Thoracic aorta (tissue), 2 donors: ENCODE data around the gene THAP12. TPM values are rescaled to one million over a fixed set of nuclear protein-coding genes. Genes with fewer than 3 reads are reported as not detected.

Experiments used
- ATAC-seq: fragments of 150-250 bp; one replicate; pipeline ENCODE4 v1.8.0; 2017; ENCODE audit warnings: low read depth; ENCODE audit not compliant: insufficient number of reproducible peaks, low FRiP score
- DNase-seq: peaks from one replicate; pipeline ENCODE4 v3.0.0-alpha.2; 2020; ENCODE audit warnings: low spot score
- H3K27ac ChIP-seq, 2 donors: fragments of 200-600 bp; sonication (generic); 1 replicate in 1 of 2; 2 replicates in 1 of 2; pipeline ENCODE4 v1.5.1; 2016; ENCODE audit warnings: mild to moderate bottlenecking in 2 of 2, moderate library complexity in 2 of 2
- H3K27me3 ChIP-seq: fragments of 200-600 bp; sonication (generic); replicated peaks from 2 replicates; pipeline ENCODE4 v1.6.0; 2016; ENCODE audit warnings: mild to moderate bottlenecking; ENCODE audit not compliant: insufficient read depth
- H3K36me3 ChIP-seq: fragments of 200-600 bp; sonication (generic); one replicate; pipeline ENCODE4 v1.5.1; 2016
- H3K4me1 ChIP-seq, 2 donors: fragments of 200-600 bp; sonication (generic); 1 replicate in 1 of 2; 2 replicates in 1 of 2; pipeline versions ENCODE4 v1.5.1 to v1.6.0; 2016; ENCODE audit warnings: low read depth in 2 of 2, mild to moderate bottlenecking in 1 of 2; ENCODE audit not compliant: control insufficient read depth in 1 of 2
- H3K4me3 ChIP-seq: fragments of 200-600 bp; sonication (generic); 2 replicates; pipeline ENCODE4 v1.5.1; 2016; ENCODE audit warnings: mild to moderate bottlenecking
- H3K9me3 ChIP-seq: fragments of 200-600 bp; sonication (generic); 2 replicates; pipeline ENCODE4 v1.5.1; 2016
- CTCF ChIP-seq: fragments of 200-600 bp; sonication (generic); IDR thresholded peaks from one replicate; pipeline ENCODE4 v1.5.1; 2019; ENCODE audit warnings: antibody characterized with exemption
- total RNA-seq, 2 donors: library from RNA; depleted of rRNA; stranded (reverse); fragments of >200 nt; gene quantifications; one replicate each; pipeline versions ENCODE4 v1.1.0 to v1.2.3, GENCODE V29; 2016

Gene THAP12
- 10 to 100 TPM; 38.0 to 38.3 TPM for total RNA-seq

GRCh38 chr11:76380977-76381719 lies at the start of gene THAP12, which contains the start of gene GVQW3:
TSS of gene THAP12 (minus strand) at chr11:76381132. CDS start at chr11:76380836, 296 bp downstream.
TSS of gene GVQW3 (plus strand) at chr11:76381323. CDS start at chr11:76381829, 506 bp downstream.
- no peaks in the 10 kb centered on the region for H3K27me3 ChIP-seq
- H3K27ac ChIP-seq, result peak within 1 kb of the TSS; percentile 81 to 82
- no peak for TF ChIP-seq CTCF
- no peaks in the 10 kb centered on the region for H3K9me3 ChIP-seq
- peak; percentile 91 for ATAC-seq
- peaks cover 12 to 54% of the 10 kb centered on the region in 2 donors for H3K4me1 ChIP-seq
- peak within 1 kb of the TSS; percentile 94 for H3K4me3 ChIP-seq
- H3K36me3 ChIP-seq, result no peaks in the 10 kb centered on the region
- DNase-seq, result peak; percentile 89

GRCh38 chr11:76426660-76427059 lies 45.7 kb upstream of the THAP12 start:
- H3K27ac ChIP-seq, result no peak overlapping the region
- no peaks in the 10 kb centered on the region for H3K27me3 ChIP-seq
- H3K9me3 ChIP-seq, result no peaks in the 10 kb centered on the region
- ATAC-seq (no peak), DNase-seq (no peak)
- no peak for TF ChIP-seq CTCF
- H3K4me3 ChIP-seq, result no peak overlapping the region
- no peaks in the 10 kb centered on the region for H3K4me1 ChIP-seq
- no peaks in the 10 kb centered on the region for H3K36me3 ChIP-seq

GRCh38 chr11:76424891-76425290 lies 44.0 kb upstream of the THAP12 start:
- ATAC-seq (no peak), DNase-seq (no peak)
- no peak overlapping the region for H3K4me3 ChIP-seq
- H3K27me3 ChIP-seq, result no peaks in the 10 kb centered on the region
- no peaks in the 10 kb centered on the region for H3K4me1 ChIP-seq
- no peak for TF ChIP-seq CTCF
- no peaks in the 10 kb centered on the region for H3K9me3 ChIP-seq
- no peak overlapping the region for H3K27ac ChIP-seq
- no peaks in the 10 kb centered on the region for H3K36me3 ChIP-seq

GRCh38 chr11:76424379-76424778 lies 43.4 kb upstream of the THAP12 start:
- no peak for DNase-seq
- no peaks in the 10 kb centered on the region for H3K27me3 ChIP-seq
- no peaks in the 10 kb centered on the region for H3K4me1 ChIP-seq
- no peaks in the 10 kb centered on the region for H3K9me3 ChIP-seq
- no peak overlapping the region for H3K27ac ChIP-seq
- no peak for ATAC-seq
- no peak overlapping the region for H3K4me3 ChIP-seq
- no peaks in the 10 kb centered on the region for H3K36me3 ChIP-seq
- no peak for TF ChIP-seq CTCF

GRCh38 chr11:76419896-76420295 lies 39.0 kb upstream of the THAP12 start:
- no peak overlapping the region for H3K4me3 ChIP-seq
- no peaks in the 10 kb centered on the region for H3K9me3 ChIP-seq
- DNase-seq (no peak), ATAC-seq (no peak)
- no peak for TF ChIP-seq CTCF
- no peaks in the 10 kb centered on the region for H3K36me3 ChIP-seq
- no peaks in the 10 kb centered on the region for H3K27me3 ChIP-seq
- no peaks in the 10 kb centered on the region for H3K4me1 ChIP-seq
- H3K27ac ChIP-seq, result no peak overlapping the region
